ENCODE data around the gene ZNF524.

Gene ZNF524

DNA sequence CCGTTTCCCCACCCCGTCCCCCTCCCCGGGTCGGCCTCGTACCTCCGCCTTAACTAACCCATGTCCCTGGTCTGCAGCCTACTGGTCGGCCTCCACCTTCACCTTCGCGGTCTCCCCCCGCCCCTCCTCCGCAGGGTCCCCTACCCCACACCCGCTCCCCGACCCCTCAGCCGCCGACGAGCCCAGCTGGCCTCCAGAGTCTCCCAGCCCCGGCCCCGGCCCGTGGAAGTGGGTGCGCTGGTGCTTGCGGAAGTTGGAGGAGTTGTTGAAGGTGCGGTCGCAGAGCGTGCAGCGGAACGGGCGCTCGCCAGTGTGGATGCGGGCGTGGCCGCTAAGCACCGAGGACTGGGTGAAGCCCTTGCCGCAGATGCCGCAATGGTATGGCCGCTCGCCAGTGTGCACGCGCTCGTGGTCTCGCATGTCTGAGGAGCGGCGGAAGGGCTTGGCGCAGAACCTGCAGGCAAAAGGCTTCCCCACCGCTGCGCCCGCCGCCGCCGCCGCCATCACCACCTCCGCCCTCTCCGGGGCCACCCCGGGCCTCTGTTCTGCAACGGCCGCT lies 21.7 kb downstream of the ZNF524 start:
- no peak for TF ChIP-seq JUND (IDR thresholded peaks at IDR 0.05; ENCODE audit: low read depth)
- DNase-seq (ENCODE audit: low read depth in 1 of 2, low spot score in 1 of 2) = no peak
- in situ Hi-C loops (cut with HindIII; ENCODE audit: low pct_unique_long_range_greater_than_20kb, low sequenced_read_pairs) = no loop called here

DNA sequence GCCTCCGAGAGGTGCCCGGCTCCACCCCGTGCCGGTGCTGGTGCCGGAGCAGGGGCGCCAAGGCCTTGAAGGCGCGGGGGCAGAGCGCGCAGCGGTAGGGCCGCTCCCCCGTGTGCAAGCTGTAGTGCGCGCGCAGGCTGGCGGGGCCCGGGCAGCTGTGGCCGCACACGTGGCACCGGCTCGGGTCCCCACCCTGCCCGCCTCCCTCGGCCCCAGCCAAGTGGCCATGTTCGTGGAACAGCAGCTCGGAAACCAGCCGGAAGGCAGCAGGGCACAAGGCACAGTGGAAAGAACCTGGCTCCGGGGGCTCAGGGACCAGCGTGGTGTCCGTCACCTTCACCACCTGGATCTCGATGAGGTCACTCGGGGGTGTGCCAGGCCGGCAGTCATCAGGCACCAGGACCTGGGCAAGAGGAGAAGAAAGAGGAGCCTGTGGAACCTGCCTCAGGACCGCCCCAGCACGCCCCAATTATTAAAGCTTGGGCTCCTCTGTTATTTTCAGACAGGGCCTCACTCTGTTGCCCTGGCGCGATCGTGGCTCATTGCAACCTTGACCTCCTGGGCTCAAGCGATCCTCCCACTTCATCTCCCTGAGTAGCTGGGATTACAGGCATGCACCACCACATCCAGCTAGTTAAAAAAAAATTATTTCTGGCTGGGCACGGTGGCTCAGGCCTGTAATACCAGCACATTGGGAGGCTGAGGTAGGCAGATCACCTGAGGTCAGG lies 22.3 kb downstream of the ZNF524 start:
- in situ Hi-C loops (cut with HindIII; ENCODE audit: low pct_unique_long_range_greater_than_20kb, low sequenced_read_pairs) = no loop called here
- no peak for TF ChIP-seq JUND (IDR thresholded peaks at IDR 0.05; ENCODE audit: low read depth)
- no peak for DNase-seq (ENCODE audit: low read depth in 1 of 2, low spot score in 1 of 2)

DNA sequence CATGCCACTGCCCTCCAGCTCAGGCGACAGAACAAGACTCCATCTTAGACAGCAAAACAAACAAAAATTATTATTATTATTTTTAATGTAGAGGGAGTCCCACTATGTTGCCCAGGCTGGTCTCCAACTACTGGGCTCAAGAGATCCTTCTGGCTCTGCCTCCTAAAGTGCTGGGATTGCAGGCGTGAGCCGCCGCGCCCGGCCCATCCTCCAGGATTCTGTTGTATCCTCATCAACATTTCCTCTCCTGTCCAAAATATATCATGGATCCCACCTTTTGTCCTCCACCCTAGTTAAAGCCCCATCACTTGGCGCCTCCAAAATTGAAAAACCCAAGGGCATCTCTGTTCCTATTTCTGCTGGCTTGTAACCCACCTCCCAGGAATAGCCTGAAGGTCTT lies 23.0 kb downstream of the ZNF524 start:
- in situ Hi-C loops (cut with HindIII; ENCODE audit: low pct_unique_long_range_greater_than_20kb, low sequenced_read_pairs) = no loop called here
- DNase-seq (ENCODE audit: low read depth in 1 of 2, low spot score in 1 of 2) = no peak
- TF ChIP-seq JUND (IDR thresholded peaks at IDR 0.05; ENCODE audit: low read depth) = no peak

DNA sequence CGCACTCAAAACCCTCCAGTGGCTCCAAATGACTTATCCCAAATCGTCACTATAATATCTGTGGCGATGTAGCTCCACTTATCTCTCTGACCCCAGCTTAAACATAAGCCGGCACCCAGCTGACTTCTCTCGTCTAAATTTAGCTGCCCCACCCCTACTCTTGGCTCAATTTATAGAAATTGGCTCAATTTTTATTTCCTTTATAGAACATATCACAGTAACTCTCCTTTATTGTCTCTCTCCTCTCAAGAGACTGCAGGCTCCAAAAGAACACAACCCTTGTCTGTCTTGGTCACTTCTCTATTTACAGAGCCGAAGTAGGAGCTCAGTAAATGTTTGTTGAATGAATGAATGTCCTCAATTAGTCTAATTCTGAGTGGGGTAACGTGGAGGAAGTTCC lies 23.5 kb downstream of the ZNF524 start:
- in situ Hi-C loops (cut with HindIII; ENCODE audit: low pct_unique_long_range_greater_than_20kb, low sequenced_read_pairs) = no loop called here
- no peak for DNase-seq (ENCODE audit: low read depth in 1 of 2, low spot score in 1 of 2)
- no peak for TF ChIP-seq JUND (IDR thresholded peaks at IDR 0.05; ENCODE audit: low read depth)

DNA sequence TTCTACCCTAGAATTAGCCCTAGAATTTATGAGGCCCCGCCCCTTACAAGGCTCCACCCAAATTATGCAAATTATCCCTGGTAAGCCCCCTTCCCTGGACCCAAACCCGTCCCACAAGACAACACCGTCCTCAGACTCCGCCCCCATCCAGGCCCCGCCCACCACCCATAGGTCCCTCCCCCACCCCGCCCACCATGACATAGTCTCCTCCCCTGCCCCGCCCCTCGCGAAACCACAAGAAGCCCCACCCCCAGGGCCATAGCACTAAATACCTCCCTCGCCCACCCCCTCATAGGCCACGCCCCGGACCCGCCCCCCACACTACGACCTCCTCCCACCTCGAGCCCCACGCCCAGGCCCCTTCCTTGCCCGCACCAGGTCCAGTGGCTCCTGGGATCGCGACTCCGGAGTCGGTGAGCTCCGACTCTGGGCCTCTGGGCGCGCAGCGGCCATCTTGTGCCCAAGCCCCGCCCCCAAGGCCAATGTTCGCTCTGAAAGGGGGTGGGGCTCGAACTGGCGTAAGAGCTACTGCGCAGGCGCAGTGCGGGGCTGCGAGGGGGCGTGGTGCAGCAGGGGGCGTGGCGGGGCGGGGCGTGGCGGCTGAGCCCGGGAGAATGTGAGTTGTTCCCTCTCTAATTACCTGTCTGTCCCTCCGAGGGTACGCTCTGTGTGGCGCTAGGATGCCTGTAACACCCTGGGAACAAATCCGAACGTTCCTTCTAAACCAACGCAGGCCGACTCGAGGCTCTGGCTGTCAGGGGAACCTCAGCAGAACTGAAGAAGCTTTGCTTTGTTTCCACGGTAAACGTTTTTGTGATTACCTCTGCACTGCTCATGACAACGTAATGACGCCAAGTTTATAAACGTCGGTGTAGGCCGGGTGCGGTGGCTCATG lies 24.3 kb downstream of the ZNF524 start, which contains the start of gene ZNF784:
Gene ZNF784 (minus strand): TSS at position 458 of the 895 bp plus-strand sequence. CDS start 5 bp downstream, at position 453.
- no peak for TF ChIP-seq JUND (IDR thresholded peaks at IDR 0.05; ENCODE audit: low read depth)
- DNase-seq (ENCODE audit: low read depth in 1 of 2, low spot score in 1 of 2) = peak; percentile 89 to 91
- in situ Hi-C loops (cut with HindIII; ENCODE audit: low pct_unique_long_range_greater_than_20kb, low sequenced_read_pairs) = no loop called here

DNA sequence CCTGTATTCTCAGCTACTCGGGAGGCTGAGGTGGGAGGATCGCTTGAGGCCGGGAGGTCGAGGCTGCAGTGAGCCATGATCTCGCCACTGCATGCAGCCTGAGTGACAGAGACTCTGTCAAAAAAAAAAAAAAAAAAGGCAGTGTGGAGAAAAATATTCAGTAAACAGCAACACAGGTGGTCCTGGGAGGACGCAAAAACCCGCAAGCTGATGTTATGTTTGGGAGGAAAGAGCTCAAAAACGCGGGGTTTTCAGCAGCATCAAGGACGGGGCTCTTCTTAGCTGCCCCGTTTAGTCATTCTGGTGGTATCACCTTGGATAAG lies 24.9 kb downstream of the ZNF524 start:
- no peak for DNase-seq (ENCODE audit: low read depth in 1 of 2, low spot score in 1 of 2)
- no peak for TF ChIP-seq JUND (IDR thresholded peaks at IDR 0.05; ENCODE audit: low read depth)
- in situ Hi-C loops (cut with HindIII; ENCODE audit: low pct_unique_long_range_greater_than_20kb, low sequenced_read_pairs) = no loop called here

DNA sequence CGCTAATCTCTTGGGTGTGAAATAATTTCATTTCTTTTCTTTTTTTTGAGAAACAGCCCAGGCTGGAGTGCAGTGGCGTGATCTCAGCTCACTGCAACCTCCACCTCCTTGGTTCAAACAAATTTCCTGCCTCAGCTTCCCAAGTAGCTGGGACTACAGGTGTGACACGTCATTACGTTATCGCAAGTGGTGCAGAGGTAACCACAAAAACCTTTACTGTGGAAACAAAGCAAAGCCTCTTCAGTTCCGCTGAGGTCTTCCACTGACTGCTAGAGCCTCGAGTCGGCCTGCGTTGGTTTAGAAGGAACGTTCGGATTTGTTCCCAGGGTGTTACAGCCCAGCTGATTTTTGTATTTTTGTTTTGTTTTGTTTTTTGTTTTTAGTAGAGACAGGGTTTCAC lies 26.3 kb downstream of the ZNF524 start:
- no peak for DNase-seq (ENCODE audit: low read depth in 1 of 2, low spot score in 1 of 2)
- no peak for TF ChIP-seq JUND (IDR thresholded peaks at IDR 0.05; ENCODE audit: low read depth)
- in situ Hi-C loops (cut with HindIII; ENCODE audit: low pct_unique_long_range_greater_than_20kb, low sequenced_read_pairs) = no loop called here

DNA sequence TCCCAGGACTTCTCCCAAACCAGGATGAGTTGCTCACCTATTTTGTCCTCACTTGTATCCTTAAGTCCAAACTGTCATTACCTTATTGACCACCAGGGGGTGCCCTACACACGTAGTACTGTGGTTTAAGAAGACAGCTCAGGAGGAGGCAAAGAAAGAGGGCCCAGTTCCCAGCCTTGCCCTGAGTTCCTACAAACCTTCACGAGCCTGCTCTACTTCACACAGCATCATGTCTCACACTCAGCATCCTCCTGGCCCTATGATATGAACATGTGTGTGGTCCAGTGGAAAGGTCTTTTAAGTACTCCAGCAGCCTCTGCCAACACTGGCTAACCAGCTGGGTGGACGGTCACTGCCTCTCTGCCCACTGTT lies 32.4 kb downstream of the ZNF524 start:
- in situ Hi-C loops (cut with HindIII; ENCODE audit: low pct_unique_long_range_greater_than_20kb, low sequenced_read_pairs) = no loop called here
- no peak for TF ChIP-seq JUND (IDR thresholded peaks at IDR 0.05; ENCODE audit: low read depth)

DNA sequence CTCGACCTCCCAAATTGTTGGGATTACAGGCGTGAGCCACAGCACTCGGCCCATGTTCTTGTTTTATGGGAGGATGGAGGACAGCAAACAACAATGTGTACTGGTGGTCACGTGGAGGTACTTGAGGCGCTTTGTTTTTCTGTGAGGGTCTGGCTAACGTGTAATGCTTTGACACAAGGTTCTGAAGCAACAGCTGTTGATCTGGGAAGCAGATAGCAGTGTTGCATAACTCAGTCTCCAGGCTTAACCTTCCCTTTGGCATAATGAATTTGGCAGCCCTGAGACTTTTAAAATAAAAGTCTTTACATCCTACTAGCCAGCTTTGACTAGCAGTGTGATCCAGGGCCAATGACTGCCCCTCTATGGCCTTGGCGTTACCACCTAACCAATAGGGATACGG lies 33.8 kb downstream of the ZNF524 start:
- no peak for TF ChIP-seq JUND (IDR thresholded peaks at IDR 0.05; ENCODE audit: low read depth)
- in situ Hi-C loops (cut with HindIII; ENCODE audit: low pct_unique_long_range_greater_than_20kb, low sequenced_read_pairs) = no loop called here
- DNase-seq (ENCODE audit: low read depth in 1 of 2, low spot score in 1 of 2) = no peak

More for the DNA sequence above, 32.4 kb downstream of the ZNF524 start:
- DNase-seq (ENCODE audit: low read depth in 1 of 2, low spot score in 1 of 2) = peak in 1 of 2 experiments; percentile 94

DNA sequence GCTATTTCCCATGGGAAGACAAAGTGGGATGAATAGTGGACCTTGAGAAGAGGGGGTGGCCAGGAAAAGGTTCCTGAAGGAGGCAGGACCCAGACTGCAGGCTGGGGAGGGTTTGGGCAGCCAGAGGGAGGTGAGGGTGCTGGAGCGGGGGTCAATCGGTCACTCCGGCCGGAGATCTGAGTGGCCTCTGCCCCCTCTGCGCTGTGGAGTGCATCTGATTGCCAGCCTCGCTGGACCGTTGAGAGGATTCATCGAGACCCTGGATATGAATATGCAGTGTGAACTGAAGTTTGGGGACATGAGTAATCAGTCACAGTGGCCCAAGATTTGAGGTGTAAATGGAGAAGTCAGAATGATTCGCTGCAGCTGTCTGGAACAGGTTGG lies 35.2 kb downstream of the ZNF524 start:
- no peak for DNase-seq (ENCODE audit: low read depth in 1 of 2, low spot score in 1 of 2)
- in situ Hi-C loops (cut with HindIII; ENCODE audit: low pct_unique_long_range_greater_than_20kb, low sequenced_read_pairs) = no loop called here
- no peak for TF ChIP-seq JUND (IDR thresholded peaks at IDR 0.05; ENCODE audit: low read depth)

DNA sequence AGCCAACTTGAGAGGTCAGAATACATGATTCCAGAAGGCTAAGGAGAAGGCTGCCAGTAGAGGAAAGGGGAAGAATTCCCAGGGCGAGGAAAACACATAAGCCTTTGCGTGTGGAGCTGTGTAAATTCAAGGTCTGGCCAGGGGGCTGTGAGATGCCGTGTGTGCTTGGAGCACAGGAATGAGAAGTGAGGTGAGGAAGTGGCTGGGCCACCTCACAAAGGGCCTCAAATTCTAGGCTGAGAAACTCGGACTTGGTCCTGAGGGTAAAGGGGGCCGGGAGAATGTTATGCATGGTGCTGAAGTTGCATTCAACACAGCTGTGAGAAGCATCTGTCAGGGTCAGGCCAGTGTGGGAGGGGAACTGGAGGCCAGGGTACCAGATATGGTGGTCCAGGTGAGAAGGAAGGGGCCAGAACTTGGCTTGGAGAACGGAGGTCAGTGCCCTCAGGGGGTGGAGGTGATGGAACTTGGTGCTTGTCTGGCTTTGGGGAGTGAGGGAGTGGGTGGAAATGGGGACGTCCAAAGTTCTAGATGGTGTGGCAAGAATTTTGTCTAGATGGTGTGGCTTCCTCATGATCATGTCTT lies 35.9 kb downstream of the ZNF524 start:
- no peak for DNase-seq (ENCODE audit: low read depth in 1 of 2, low spot score in 1 of 2)
- in situ Hi-C loops (cut with HindIII; ENCODE audit: low pct_unique_long_range_greater_than_20kb, low sequenced_read_pairs) = no loop called here
- TF ChIP-seq JUND (IDR thresholded peaks at IDR 0.05; ENCODE audit: low read depth) = no peak

DNA sequence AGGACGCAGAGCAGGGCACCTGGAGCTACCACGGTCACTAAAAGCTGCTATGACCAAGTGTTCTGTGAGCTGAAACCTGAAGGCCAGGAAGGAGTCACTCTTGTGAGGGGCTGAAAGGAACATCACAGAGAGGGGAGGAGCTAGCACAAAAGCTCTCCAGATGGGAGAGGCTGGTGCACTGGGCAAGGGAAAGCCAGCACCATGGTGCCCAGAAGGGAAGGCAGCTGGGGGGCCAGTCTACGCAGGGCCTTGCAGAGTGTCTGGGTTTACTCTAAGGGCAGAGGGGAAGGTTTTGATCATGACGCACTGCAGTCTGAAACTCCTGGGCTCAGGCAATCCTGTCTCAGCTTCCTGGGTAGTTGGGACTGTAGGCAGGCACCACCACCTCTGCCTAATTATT lies 36.6 kb downstream of the ZNF524 start:
- no peak for TF ChIP-seq JUND (IDR thresholded peaks at IDR 0.05; ENCODE audit: low read depth)
- in situ Hi-C loops (cut with HindIII; ENCODE audit: low pct_unique_long_range_greater_than_20kb, low sequenced_read_pairs) = no loop called here
- DNase-seq (ENCODE audit: low read depth in 1 of 2, low spot score in 1 of 2) = no peak

DNA sequence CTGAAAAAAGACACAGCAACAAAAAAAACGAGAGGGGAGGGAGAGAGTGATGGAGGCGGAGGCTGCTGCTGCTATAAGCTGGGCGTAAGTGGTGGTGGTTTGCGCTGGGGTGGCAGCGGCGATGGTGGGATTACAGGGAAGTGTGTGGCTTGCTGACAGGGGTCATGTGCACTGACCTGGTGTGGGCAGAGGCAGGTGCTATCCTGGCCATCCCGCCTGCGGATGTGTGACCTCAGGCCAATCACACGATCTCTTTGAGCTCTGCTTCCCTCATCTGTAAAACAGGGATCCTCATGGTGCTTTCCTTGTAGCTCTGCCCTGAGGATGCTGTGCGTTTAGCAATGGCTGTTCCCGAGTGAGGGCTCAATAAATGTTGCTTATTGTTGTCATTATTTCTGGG lies 37.4 kb downstream of the ZNF524 start:
- DNase-seq (ENCODE audit: low read depth in 1 of 2, low spot score in 1 of 2) = no peak
- in situ Hi-C loops (cut with HindIII; ENCODE audit: low pct_unique_long_range_greater_than_20kb, low sequenced_read_pairs) = no loop called here
- TF ChIP-seq JUND (IDR thresholded peaks at IDR 0.05; ENCODE audit: low read depth) = no peak

All from T47D (cell line).